ENCODE data around the gene CD22. TPM values are rescaled to one million over a fixed set of nuclear protein-coding genes. Genes with fewer than 3 reads are reported as not detected.

The CD22 gene
- total RNA-seq, 6 donors from 2014 or later, result 8.8 to 36.7 (median 24.7) TPM

DNA sequence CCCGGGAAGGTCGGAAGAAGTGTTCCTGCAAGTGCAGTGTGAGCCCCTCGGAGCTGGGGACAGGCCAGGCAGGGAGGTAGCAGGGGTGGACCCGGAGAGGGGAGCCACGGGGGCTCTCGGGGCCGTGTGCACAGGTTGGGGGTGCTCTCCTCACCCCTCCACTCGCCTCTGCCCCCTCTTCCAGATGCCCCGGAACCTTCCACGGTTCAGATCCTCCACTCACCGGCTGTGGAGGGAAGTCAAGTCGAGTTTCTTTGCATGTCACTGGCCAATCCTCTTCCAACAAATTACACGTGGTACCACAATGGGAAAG is 9.0 kb downstream of the CD22 start:
- no peaks in the 10 kb centered on the region for H3K27me3 ChIP-seq
- no peaks in the 10 kb centered on the region for H3K36me3 ChIP-seq
- no peak overlapping the region for H3K4me3 ChIP-seq
- DNase-seq (no peak), ATAC-seq (ENCODE audit: low FRiP score in 2 of 2) (no peak)
- H3K9me3 ChIP-seq, result no peaks in the 10 kb centered on the region
- no peaks in the 10 kb centered on the region for H3K4me1 ChIP-seq
- WGBS, 2 donors, result 83 to 86% methylated on average over 5 to 12 of the region's 13 CpGs
- H3K27ac ChIP-seq, result no peak overlapping the region
- no peak for TF ChIP-seq POLR2A (IDR thresholded peaks at IDR 0.05)

DNA sequence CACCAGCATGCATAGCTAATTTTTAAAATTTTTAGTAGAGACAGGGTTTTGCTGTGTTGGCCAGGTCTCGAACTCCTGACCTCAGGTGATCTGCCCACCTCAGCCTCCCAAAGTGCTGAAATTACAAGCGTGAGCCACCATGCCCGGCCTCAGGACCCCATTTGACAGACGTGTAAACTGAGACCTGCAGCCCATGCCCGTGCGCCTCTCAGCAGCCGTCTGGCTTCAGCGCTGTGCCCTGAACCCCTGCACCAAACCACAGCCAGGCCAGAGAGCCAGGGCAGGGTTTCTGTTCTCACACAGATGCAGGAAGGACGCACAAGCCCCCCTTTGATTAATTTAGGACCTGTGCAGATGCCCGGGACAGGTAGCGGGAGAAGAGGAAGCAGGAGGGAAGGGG is 11.4 kb downstream of the CD22 start:
- H3K4me3 ChIP-seq, result no peak overlapping the region
- no peaks in the 10 kb centered on the region for H3K36me3 ChIP-seq
- WGBS, 2 donors, result 88% methylated on average over 8 to 11 of the region's 11 CpGs
- H3K9me3 ChIP-seq, result no peaks in the 10 kb centered on the region
- ATAC-seq (ENCODE audit: low FRiP score in 2 of 2), result no peak
- DNase-seq, result no peak
- no peaks in the 10 kb centered on the region for H3K4me1 ChIP-seq
- TF ChIP-seq, protein P1, sequence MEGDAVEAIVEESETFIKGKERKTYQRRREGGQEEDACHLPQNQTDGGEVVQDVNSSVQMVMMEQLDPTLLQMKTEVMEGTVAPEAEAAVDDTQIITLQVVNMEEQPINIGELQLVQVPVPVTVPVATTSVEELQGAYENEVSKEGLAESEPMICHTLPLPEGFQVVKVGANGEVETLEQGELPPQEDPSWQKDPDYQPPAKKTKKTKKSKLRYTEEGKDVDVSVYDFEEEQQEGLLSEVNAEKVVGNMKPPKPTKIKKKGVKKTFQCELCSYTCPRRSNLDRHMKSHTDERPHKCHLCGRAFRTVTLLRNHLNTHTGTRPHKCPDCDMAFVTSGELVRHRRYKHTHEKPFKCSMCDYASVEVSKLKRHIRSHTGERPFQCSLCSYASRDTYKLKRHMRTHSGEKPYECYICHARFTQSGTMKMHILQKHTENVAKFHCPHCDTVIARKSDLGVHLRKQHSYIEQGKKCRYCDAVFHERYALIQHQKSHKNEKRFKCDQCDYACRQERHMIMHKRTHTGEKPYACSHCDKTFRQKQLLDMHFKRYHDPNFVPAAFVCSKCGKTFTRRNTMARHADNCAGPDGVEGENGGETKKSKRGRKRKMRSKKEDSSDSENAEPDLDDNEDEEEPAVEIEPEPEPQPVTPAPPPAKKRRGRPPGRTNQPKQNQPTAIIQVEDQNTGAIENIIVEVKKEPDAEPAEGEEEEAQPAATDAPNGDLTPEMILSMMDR (IDR thresholded peaks at IDR 0.05), result no peak
- TF ChIP-seq POLR2A (IDR thresholded peaks at IDR 0.05), result no peak
- TF ChIP-seq EP300 (IDR thresholded peaks at IDR 0.05), result no peak
- no peak for TF ChIP-seq POLR2AphosphoS5 (IDR thresholded peaks at IDR 0.05)
- H3K27ac ChIP-seq, result no peak overlapping the region
- no peaks in the 10 kb centered on the region for H3K27me3 ChIP-seq

DNA sequence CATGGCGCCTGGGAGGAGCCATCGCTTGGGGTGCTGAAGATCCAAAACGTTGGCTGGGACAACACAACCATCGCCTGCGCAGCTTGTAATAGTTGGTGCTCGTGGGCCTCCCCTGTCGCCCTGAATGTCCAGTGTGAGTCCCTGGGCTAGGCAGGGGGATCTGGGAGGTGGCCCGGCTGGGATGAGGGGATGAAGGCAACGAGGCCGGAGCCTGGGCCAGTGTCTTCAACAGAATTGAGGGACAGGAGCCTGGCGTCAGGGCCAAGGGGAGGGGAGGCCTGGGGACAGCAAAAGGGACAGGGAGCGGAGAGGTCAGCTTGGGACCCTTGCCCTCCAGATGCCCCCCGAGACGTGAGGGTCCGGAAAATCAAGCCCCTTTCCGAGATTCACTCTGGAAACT is 12.0 kb downstream of the CD22 start:
- WGBS, 2 donors, result 87 to 91% methylated on average over 8 to 16 of the region's 16 CpGs

DNA sequence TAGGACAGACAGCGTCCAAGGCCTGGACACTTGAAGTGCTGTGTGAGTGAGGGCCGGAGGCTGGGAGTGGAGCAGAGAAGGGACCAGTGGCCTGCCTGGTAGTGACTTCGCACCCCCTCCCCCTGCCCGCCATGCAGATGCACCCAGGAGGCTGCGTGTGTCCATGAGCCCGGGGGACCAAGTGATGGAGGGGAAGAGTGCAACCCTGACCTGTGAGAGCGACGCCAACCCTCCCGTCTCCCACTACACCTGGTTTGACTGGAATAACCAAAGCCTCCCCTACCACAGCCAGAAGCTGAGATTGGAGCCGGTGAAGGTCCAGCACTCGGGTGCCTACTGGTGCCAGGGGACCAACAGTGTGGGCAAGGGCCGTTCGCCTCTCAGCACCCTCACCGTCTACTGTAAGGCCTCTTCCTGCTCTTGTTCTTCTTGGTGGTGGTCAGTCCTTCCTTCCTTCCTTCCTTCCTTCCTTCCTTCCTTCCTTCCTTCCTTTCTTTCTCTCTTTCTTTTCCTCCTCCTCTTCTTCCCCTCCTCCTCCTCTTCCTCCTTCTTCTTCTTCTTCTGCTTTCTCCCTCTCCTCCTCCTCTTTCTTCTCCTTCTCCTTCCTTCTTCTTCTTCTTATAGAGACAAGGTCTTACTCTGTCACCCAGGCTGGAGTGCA is 12.7 kb downstream of the CD22 start:
- Histone ChIP-seq H3K9me3 (no peaks in the 10 kb centered on the region), H3K36me3 (no peaks in the 10 kb centered on the region), H3K4me1 (peaks cover 0 to 7% (median 3%) of the 10 kb centered on the region in 4 donors), H3K27ac (no peak overlapping the region), H3K4me3 (no peak overlapping the region), H3K27me3 (no peaks in the 10 kb centered on the region)
- 91% methylated on average over 14 of the region's 14 CpGs for WGBS, 2 donors
- no peak for DNase-seq
- TF ChIP-seq POLR2AphosphoS5 (IDR thresholded peaks at IDR 0.05) (no peak), EP300 (IDR thresholded peaks at IDR 0.05) (no peak), POLR2A (IDR thresholded peaks at IDR 0.05) (no peak)
- no peak for ATAC-seq (ENCODE audit: low FRiP score in 2 of 2)

More for the DNA sequence above, 12.0 kb downstream of the CD22 start:
- DNase-seq, result no peak
- Histone ChIP-seq H3K27me3 (no peaks in the 10 kb centered on the region), H3K27ac (no peak overlapping the region), H3K4me1 (no peaks in the 10 kb centered on the region), H3K36me3 (no peaks in the 10 kb centered on the region), H3K9me3 (no peaks in the 10 kb centered on the region), H3K4me3 (no peak overlapping the region)
- TF ChIP-seq EP300 (IDR thresholded peaks at IDR 0.05) (no peak), POLR2AphosphoS5 (IDR thresholded peaks at IDR 0.05) (no peak)
- ATAC-seq (ENCODE audit: low FRiP score in 2 of 2), result no peak

DNA sequence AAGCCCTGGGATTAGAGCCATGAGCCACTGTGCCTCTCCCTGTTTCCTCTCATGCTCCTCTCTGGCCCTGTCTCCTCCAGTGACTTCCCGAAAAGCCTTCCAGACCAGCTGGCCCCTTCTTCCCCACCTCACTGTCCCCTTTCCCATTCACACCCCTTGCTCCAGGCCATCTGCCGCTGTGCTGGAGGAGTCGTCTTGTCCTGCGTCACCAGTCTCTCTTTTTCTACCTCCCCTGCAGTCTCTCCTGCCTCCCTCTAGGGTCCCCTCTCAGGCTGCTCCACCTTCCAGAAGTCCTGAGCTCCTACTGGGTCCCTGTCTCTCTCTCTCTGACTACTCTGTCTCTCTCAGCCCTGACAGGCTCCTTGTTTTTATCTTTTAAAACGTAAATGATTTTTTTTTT is 13.4 kb downstream of the CD22 start:
- no peaks in the 10 kb centered on the region for H3K9me3 ChIP-seq
- no peaks in the 10 kb centered on the region for H3K27me3 ChIP-seq
- peaks cover 0 to 14% (median 9%) of the 10 kb centered on the region in 4 donors for H3K4me1 ChIP-seq
- no peaks in the 10 kb centered on the region for H3K36me3 ChIP-seq
- no peak for ATAC-seq (ENCODE audit: low FRiP score in 2 of 2)
- WGBS, 2 donors, result 82% methylated on average over 5 of the region's 5 CpGs
- no peak overlapping the region for H3K4me3 ChIP-seq
- H3K27ac ChIP-seq, result no peak overlapping the region
- no peak for TF ChIP-seq POLR2AphosphoS5 (IDR thresholded peaks at IDR 0.05)
- no peak for TF ChIP-seq POLR2A (IDR thresholded peaks at IDR 0.05)
- no peak for TF ChIP-seq EP300 (IDR thresholded peaks at IDR 0.05)
- DNase-seq, result no peak

DNA sequence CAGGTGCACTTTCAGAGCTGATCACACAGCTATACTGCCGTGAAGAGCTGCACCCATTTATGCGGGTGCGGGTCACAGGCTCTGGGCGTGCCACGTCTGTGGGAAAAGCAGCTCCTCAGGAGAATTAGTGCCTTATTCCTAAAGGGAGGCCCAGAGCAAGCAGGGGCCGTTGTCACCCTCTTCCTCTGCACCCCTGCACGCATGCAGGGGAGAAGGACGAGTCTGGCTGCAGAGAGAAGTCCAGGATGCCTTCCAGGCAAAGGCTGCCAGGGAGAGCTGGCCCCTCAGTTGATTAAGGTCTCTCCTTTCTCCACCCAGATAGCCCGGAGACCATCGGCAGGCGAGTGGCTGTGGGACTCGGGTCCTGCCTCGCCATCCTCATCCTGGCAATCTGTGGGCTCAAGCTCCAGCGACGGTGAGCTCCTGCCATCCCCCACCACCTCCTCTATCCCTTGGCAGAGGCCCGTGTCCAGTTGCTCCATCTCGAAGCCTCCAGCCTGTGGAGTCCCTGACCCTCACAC is 15.6 kb downstream of the CD22 start:
- DNase-seq (peak in 1 of 2 donors; percentile 13), ATAC-seq (ENCODE audit: low FRiP score in 2 of 2) (no peak)
- H3K27me3 ChIP-seq, result no peaks in the 10 kb centered on the region
- H3K4me3 ChIP-seq, result no peak overlapping the region
- H3K4me1 ChIP-seq, result peaks cover 0 to 18% (median 11%) of the 10 kb centered on the region in 4 donors
- H3K9me3 ChIP-seq, result no peaks in the 10 kb centered on the region
- WGBS, 2 donors, result 86 to 92% methylated on average over 15 to 17 of the region's 17 CpGs
- no peaks in the 10 kb centered on the region for H3K36me3 ChIP-seq
- no peak overlapping the region for H3K27ac ChIP-seq
- TF ChIP-seq, protein P1 (IDR thresholded peaks at IDR 0.05), result no peak
- no peak for TF ChIP-seq POLR2AphosphoS5 (IDR thresholded peaks at IDR 0.05)
- TF ChIP-seq EP300 (IDR thresholded peaks at IDR 0.05), result no peak
- TF ChIP-seq POLR2A (IDR thresholded peaks at IDR 0.05), result no peak

DNA sequence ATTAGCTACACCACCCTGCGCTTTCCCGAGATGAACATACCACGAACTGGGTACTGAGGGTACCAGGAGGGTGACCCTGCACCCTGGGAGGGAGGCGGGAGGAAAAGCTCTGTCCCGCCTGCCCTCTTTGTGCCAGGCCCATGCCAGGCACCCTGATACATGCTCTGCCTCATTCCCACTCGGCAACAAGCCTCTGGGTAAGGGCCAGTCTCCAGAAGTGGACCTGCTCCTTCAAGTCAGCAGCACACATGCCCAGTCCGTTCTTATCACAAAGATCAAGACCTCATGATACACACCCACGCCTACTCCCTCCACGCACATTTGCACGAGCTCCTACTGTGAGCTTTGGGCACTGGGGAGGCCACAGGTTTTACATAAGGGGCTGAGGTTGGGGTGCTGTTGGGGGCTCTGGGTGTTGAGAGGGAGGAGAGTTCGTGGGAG is 16.7 kb downstream of the CD22 start:
- no peak for ATAC-seq (ENCODE audit: low FRiP score in 2 of 2)
- Histone ChIP-seq H3K27ac (no peak overlapping the region), H3K4me1 (peaks cover 0 to 18% (median 11%) of the 10 kb centered on the region in 4 donors), H3K9me3 (no peaks in the 10 kb centered on the region), H3K27me3 (no peaks in the 10 kb centered on the region), H3K4me3 (no peak overlapping the region), H3K36me3 (no peaks in the 10 kb centered on the region)
- WGBS, 2 donors, result 77 to 85% methylated on average over 9 to 11 of the region's 11 CpGs
- DNase-seq, result no peak
- TF ChIP-seq EP300 (IDR thresholded peaks at IDR 0.05), result no peak
- no peak for TF ChIP-seq POLR2AphosphoS5 (IDR thresholded peaks at IDR 0.05)
- no peak for TF ChIP-seq POLR2A (IDR thresholded peaks at IDR 0.05)
- TF ChIP-seq, protein P1 (IDR thresholded peaks at IDR 0.05), result no peak

Measured in upper lobe of left lung (tissue), 6 donors.